GM19035 (cell line): Measurements from ENCODE around the gene RASSF3.
"Not testable (repeated sequence)": the region's sequence is repeated elsewhere in the genome, so short reads cannot be mapped to it uniquely, and the experiment has no call there.

Experiments
- ATAC-seq: cut with Tn5 transposase; IDR thresholded peaks from one replicate; pipeline ENCODE4 v1.9.1; 2021; ENCODE audit not compliant: unreplicated experiment

The RASSF3 gene

GRCh38 chr12:64610079-64610659, at the start of gene RASSF3:
RASSF3 (plus strand) TSS chr12:64610495; CDS start chr12:64610633, 138 bp downstream.
- peak; percentile 54 for ATAC-seq

GRCh38 chr12:64561302-64562136, 48.8 kb upstream of the RASSF3 start:
- no peak for ATAC-seq

- no peak for ATAC-seq
Measured at GRCh38 chr12:64566122-64566521, 44.2 kb upstream of the RASSF3 start.

GRCh38 chr12:64566831-64567517, 43.3 kb upstream of the RASSF3 start:
- ATAC-seq = no peak

- ATAC-seq = no peak
Measured at GRCh38 chr12:64567570-64567969, 42.7 kb upstream of the RASSF3 start.

- ATAC-seq = no peak
Measured at GRCh38 chr12:64568298-64568697, 42.0 kb upstream of the RASSF3 start.

- ATAC-seq = no peak
Measured at GRCh38 chr12:64569923-64570691, 40.2 kb upstream of the RASSF3 start.

GRCh38 chr12:64571411-64571810, 38.9 kb upstream of the RASSF3 start:
- ATAC-seq = no peak

GRCh38 chr12:64572241-64572640, 38.1 kb upstream of the RASSF3 start:
- ATAC-seq = no peak

- ATAC-seq = no peak
Measured at GRCh38 chr12:64574837-64575236, 35.5 kb upstream of the RASSF3 start.

GRCh38 chr12:64577046-64577445, 33.2 kb upstream of the RASSF3 start:
- no peak for ATAC-seq

GRCh38 chr12:64578566-64578965, 31.7 kb upstream of the RASSF3 start:
- ATAC-seq = no peak

GRCh38 chr12:64580681-64581080, 29.6 kb upstream of the RASSF3 start:
- ATAC-seq = no peak

- ATAC-seq = no peak
Measured at GRCh38 chr12:64582114-64582513, 28.2 kb upstream of the RASSF3 start.

GRCh38 chr12:64582862-64583261, 27.4 kb upstream of the RASSF3 start:
- ATAC-seq = no peak

GRCh38 chr12:64583395-64583770, 26.9 kb upstream of the RASSF3 start:
- not testable (repeated sequence) for ATAC-seq

GRCh38 chr12:64583771-64584421, 26.4 kb upstream of the RASSF3 start:
- no peak for ATAC-seq

- ATAC-seq = no peak
Measured at GRCh38 chr12:64585104-64585503, 25.2 kb upstream of the RASSF3 start.

GRCh38 chr12:64587447-64587846, 22.8 kb upstream of the RASSF3 start:
- ATAC-seq = no peak

- no peak for ATAC-seq
Measured at GRCh38 chr12:64590183-64590582, 20.1 kb upstream of the RASSF3 start.
